ENCODE results near the gene ARFGAP2.
"Not testable (repeated sequence)": the region's sequence is repeated elsewhere in the genome, so short reads cannot be mapped to it uniquely, and the experiment has no call there.

ARFGAP2 gene

DNA sequence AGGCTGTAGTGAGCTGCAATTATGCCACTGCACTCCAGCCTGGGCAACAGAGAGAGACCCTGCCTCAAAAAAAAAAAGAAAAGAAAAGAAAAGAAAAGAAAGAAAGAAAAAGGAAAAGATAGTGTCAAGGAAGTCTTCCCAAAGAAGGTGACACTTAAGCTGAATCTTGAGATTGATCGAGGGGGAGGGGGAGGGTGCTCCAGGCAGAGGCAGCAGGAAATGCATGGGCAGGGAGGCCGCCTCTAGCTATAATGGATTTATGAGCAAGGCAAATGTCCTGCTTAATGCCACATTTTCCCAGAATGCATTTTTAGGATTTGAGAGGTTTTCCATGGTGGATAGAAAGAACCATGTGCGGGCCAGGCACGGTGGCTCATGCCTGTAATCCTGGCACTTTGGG lies 24.3 kb upstream of the ARFGAP2 start:
- H3K27ac ChIP-seq (replicated peaks): no peak overlapping the region
- no peaks in the 10 kb centered on the region for H3K27me3 ChIP-seq (ENCODE audit: insufficient read depth, poor library complexity, severe bottlenecking)
- DNase-seq (ENCODE audit: low read depth in 1 of 2, low spot score in 1 of 2): no peak
- TF ChIP-seq, protein P1, sequence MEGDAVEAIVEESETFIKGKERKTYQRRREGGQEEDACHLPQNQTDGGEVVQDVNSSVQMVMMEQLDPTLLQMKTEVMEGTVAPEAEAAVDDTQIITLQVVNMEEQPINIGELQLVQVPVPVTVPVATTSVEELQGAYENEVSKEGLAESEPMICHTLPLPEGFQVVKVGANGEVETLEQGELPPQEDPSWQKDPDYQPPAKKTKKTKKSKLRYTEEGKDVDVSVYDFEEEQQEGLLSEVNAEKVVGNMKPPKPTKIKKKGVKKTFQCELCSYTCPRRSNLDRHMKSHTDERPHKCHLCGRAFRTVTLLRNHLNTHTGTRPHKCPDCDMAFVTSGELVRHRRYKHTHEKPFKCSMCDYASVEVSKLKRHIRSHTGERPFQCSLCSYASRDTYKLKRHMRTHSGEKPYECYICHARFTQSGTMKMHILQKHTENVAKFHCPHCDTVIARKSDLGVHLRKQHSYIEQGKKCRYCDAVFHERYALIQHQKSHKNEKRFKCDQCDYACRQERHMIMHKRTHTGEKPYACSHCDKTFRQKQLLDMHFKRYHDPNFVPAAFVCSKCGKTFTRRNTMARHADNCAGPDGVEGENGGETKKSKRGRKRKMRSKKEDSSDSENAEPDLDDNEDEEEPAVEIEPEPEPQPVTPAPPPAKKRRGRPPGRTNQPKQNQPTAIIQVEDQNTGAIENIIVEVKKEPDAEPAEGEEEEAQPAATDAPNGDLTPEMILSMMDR (IDR thresholded peaks at IDR 0.05; ENCODE audit: insufficient read depth, low read length): no peak
- TF ChIP-seq SPI1 (IDR thresholded peaks at IDR 0.05; ENCODE audit: borderline replicate concordance, low read depth): no peak
- TF ChIP-seq, protein P2, sequence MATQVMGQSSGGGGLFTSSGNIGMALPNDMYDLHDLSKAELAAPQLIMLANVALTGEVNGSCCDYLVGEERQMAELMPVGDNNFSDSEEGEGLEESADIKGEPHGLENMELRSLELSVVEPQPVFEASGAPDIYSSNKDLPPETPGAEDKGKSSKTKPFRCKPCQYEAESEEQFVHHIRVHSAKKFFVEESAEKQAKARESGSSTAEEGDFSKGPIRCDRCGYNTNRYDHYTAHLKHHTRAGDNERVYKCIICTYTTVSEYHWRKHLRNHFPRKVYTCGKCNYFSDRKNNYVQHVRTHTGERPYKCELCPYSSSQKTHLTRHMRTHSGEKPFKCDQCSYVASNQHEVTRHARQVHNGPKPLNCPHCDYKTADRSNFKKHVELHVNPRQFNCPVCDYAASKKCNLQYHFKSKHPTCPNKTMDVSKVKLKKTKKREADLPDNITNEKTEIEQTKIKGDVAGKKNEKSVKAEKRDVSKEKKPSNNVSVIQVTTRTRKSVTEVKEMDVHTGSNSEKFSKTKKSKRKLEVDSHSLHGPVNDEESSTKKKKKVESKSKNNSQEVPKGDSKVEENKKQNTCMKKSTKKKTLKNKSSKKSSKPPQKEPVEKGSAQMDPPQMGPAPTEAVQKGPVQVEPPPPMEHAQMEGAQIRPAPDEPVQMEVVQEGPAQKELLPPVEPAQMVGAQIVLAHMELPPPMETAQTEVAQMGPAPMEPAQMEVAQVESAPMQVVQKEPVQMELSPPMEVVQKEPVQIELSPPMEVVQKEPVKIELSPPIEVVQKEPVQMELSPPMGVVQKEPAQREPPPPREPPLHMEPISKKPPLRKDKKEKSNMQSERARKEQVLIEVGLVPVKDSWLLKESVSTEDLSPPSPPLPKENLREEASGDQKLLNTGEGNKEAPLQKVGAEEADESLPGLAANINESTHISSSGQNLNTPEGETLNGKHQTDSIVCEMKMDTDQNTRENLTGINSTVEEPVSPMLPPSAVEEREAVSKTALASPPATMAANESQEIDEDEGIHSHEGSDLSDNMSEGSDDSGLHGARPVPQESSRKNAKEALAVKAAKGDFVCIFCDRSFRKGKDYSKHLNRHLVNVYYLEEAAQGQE (IDR thresholded peaks at IDR 0.05; ENCODE audit: insufficient replicate concordance, low read depth): no peak
- TF ChIP-seq POLR2AphosphoS5 (IDR thresholded peaks at IDR 0.05; ENCODE audit: low read depth): no peak
- TF ChIP-seq GABPA (IDR thresholded peaks at IDR 0.05; ENCODE audit: low read depth): no peak
- no peak overlapping the region for H3K4me3 ChIP-seq (replicated peaks; ENCODE audit: insufficient read depth, low read length)

DNA sequence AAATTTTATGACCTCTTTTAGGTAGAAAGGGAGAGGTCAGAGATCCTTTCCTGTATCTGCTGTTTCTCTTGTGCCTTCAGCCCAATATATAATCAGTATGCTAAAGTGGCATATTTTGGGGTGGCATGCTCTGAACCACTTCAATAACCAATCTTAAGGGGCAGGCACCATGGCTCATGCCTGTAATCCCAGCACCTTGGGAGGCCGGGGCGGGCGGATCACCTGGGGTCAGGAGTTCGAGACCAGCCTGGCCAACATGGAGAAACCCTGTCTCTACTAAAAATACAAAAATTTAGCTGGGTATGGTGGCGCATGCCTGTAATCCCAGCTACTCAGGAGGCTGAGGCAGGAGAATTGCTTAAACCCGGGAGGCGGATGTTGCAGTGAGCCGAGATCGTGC lies 21.5 kb upstream of the ARFGAP2 start:
- H3K4me3 ChIP-seq (replicated peaks; ENCODE audit: insufficient read depth, low read length); H3K27me3 ChIP-seq (ENCODE audit: insufficient read depth, poor library complexity, severe bottlenecking); DNase-seq (ENCODE audit: low read depth in 1 of 2, low spot score in 1 of 2); H3K27ac ChIP-seq (replicated peaks): not testable (repeated sequence)

DNA sequence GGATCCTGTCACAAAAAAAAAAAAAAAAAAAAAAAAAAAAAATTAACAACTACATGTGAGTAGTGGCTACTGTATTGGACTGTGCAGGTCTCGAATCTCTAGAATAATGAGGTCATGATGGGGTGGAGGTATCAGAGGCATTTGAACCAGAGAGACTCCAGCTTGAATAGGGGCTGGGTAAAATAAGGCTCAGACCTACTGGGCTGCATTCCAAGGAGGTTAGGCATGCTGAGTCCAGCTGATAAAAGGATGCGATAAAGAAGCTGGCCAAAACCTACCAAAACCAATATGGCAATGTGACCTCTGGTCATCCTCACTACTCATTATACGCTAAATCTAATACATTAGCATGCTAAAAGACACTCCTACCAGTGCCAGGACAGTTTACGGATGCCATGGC lies 15.4 kb upstream of the ARFGAP2 start:
- DNase-seq (ENCODE audit: low read depth in 1 of 2, low spot score in 1 of 2): no peak
- TF ChIP-seq, protein P2 (IDR thresholded peaks at IDR 0.05; ENCODE audit: insufficient replicate concordance, low read depth): no peak
- TF ChIP-seq POLR2AphosphoS5 (IDR thresholded peaks at IDR 0.05; ENCODE audit: low read depth) (no peak), GABPA (IDR thresholded peaks at IDR 0.05; ENCODE audit: low read depth) (no peak), SPI1 (IDR thresholded peaks at IDR 0.05; ENCODE audit: borderline replicate concordance, low read depth) (no peak)
- TF ChIP-seq, protein P1 (IDR thresholded peaks at IDR 0.05; ENCODE audit: insufficient read depth, low read length): no peak
- H3K27me3 ChIP-seq (ENCODE audit: insufficient read depth, poor library complexity, severe bottlenecking): peaks cover 18% of the 10 kb centered on the region
- H3K4me3 ChIP-seq (replicated peaks; ENCODE audit: insufficient read depth, low read length): no peak overlapping the region
- no peak overlapping the region for H3K27ac ChIP-seq (replicated peaks)

DNA sequence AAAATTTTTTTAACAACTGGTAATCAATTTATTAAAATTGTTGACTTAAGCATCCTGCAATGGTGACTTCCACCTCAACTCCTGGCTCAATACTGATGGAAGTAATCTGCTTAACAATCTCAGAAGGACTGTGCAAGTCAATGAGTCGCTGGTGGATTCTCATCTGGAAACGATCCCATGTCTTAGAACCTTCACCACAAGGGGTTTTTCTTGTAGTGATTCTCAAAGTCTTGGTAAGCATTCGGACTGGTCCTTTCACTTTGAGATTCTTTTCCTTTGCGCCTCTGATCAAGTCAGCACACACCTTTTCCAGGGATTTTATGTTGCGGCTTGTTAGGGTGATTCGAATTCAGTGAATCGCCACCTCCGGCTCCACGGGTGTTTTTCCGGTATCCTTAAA lies 14.5 kb upstream of the ARFGAP2 start:
- not testable (repeated sequence) for DNase-seq (ENCODE audit: low read depth in 1 of 2, low spot score in 1 of 2)

DNA sequence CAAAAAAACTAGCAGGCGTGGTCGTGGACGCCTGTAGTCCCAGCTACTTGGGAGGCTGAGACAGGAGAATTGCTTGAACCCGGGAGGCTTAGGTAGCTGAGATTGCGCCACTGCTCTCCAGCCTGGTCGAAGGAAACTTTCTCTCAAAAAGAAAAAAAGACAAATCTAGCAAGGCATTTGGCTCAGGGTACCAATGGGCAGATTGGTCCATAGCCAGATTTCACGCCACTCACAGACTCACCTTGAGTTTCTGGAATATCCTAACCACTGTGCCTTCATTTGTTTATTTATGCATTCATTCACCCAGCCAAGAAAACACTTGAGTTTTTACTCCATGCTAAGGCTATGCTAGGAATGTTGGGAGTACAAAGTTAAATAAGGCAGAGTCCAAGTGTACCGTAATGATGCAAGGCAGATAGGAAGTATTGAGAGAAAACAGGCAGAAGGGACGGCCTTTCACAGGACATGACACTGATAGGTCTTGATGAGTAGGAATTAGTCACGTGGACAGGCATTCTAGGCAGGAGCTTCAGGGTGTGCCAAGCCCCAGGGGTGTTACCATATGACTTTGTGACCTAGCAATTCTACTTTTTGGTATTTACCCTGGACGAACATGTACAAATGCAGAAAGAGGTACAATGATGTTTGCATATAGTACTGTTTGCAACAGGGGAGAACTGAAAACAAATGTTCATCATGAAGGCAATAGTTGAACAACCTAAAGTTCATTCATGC lies 12.6 kb upstream of the ARFGAP2 start:
- no peak for DNase-seq (ENCODE audit: low read depth in 1 of 2, low spot score in 1 of 2)
- no peak overlapping the region for H3K4me3 ChIP-seq (replicated peaks; ENCODE audit: insufficient read depth, low read length)
- H3K27ac ChIP-seq (replicated peaks): no peak overlapping the region
- peaks cover 33% of the 10 kb centered on the region for H3K27me3 ChIP-seq (ENCODE audit: insufficient read depth, poor library complexity, severe bottlenecking)
- TF ChIP-seq POLR2AphosphoS5 (IDR thresholded peaks at IDR 0.05; ENCODE audit: low read depth) (no peak), GABPA (IDR thresholded peaks at IDR 0.05; ENCODE audit: low read depth) (no peak), SPI1 (IDR thresholded peaks at IDR 0.05; ENCODE audit: borderline replicate concordance, low read depth) (no peak)
- TF ChIP-seq, protein P1 (IDR thresholded peaks at IDR 0.05; ENCODE audit: insufficient read depth, low read length): no peak
- TF ChIP-seq, protein P2 (IDR thresholded peaks at IDR 0.05; ENCODE audit: insufficient replicate concordance, low read depth): no peak

More for the DNA sequence above, 14.5 kb upstream of the ARFGAP2 start:
- H3K4me3 ChIP-seq (replicated peaks; ENCODE audit: insufficient read depth, low read length); H3K27ac ChIP-seq (replicated peaks): not testable (repeated sequence)
- H3K27me3 ChIP-seq (ENCODE audit: insufficient read depth, poor library complexity, severe bottlenecking): peaks cover 26% of the 10 kb centered on the region

All from HL-60 (cell line).